ENCODE data around the gene FBXW8. TPM values are rescaled to one million over a fixed set of nuclear protein-coding genes. Genes with fewer than 3 reads are reported as not detected.

The FBXW8 gene
- total RNA-seq, result 19.7 and 20.9 TPM in 2 replicates

DNA sequence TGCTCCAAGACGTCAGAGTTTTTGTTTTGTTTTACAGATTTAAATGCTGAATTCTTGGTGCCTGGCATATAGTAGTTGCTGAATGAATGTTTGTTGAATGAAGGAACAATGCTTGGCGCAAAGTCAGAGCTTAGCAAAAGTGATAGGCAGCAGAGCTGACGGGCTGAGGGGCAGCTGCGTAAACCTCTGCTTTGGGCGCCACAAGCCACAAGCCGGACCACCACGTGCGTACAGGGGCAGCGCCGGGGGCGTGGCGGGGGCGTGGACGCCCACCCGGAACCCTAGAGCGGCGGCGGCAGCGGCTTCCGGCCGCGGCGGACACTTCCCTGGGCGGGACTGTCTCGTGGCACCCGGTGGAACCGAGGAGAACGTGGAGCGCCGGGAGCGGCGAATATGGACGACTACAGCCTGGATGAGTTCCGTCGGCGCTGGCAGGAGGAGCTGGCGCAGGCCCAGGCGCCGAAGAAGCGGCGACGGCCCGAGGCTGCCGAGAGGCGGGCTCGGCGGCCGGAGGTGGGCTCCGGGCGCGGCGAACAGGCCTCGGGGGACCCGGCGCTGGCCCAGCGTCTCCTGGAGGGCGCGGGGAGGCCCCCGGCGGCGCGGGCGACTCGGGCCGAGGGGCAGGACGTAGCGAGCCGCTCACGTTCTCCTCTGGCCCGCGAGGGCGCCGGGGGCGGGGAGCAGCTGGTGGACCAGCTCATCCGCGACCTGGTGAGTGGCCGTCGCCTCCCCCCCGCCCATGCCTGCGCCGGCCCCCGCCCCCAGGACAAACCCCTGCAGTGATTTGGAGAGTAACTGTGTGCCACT lies at the start of gene FBXW8:
TSS of gene FBXW8 (plus strand) at position 306 of the 807 bp plus-strand sequence. CDS start at position 394, 88 bp downstream.

DNA sequence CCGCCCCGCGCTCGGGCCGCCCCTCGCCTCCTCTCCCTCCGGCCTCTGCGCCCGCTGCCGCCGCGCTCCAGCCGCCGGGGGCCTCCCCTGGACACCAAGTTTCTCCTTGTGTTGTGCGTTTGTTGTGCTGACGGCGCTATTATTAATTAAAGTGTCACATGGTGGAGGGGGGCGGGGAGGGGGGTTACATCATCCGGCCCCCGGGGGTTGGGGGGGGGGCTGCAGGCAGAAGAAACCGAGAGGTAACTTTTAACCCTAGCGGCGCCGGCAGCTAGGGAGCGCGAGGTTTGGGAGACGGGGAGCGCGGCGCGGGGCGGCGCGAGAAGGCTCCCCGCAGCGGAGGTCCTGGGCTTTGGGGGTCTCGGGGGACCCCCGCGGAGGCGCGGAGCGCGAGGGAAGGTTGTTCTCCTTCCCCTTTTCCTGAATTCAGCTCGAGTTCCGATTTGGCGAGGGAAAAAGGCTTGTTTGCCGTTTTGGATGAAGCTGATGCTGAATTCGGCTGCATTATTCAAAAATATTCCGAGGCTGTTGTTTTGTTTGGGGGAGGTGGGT lies 29.3 kb upstream of the FBXW8 start, which contains the start of gene HRK:
TSS of gene HRK (minus strand) at position 117 of the 552 bp plus-strand sequence. CDS start 134 bp downstream, outside the sequence.

Other genes with a start within 250 kb of the FBXW8 start
- gene SPRING1, start 172.9 kb upstream of the FBXW8 start, total RNA-seq, result 20.0 and 20.5 TPM in 2 replicates
- gene RNFT2, start 172.6 kb upstream of the FBXW8 start, total RNA-seq, result 1.5 and 2.9 TPM in 2 replicates
- 0.09 TPM in 1 of 2 replicates, not detected in the other for gene HRK, start 29.5 kb upstream of the FBXW8 start, total RNA-seq
- gene TESC, start 188.5 kb downstream of the FBXW8 start, total RNA-seq, result not detected in 2 replicates